Endothelial cell of umbilical vein (primary cell): ENCODE results near the gene TOLLIP. TPM values are rescaled to one million over a fixed set of nuclear protein-coding genes. Genes with fewer than 3 reads are reported as not detected.

Experiments used
- BruUV-seq: library from RNA; stranded (reverse); fragments of 400-500 nt; replicated peaks from 2 replicates; lab custom pipeline; 2021; lab: Mats Ljungman, UMichigan
- CTCF ChIA-PET: fragments of 300-600, 350-600 bp; sonication (Branson Sonifier 250); formaldehyde crosslinking; loops from one replicate; lab custom pipeline; 2021; ENCODE audit warnings: antibody characterized with exemption, inconsistent platforms; lab: Charles Lee
- POLR2A ChIA-PET: fragments of 300-600, 350-600 bp; sonication (Branson Sonifier 250); formaldehyde crosslinking; loops from one replicate; lab custom pipeline; 2021; ENCODE audit warnings: antibody characterized with exemption, inconsistent platforms; lab: Charles Lee
- DNase-seq: peaks from one replicate; pipeline ENCODE4 v3.0.0-alpha.2; 2011; ENCODE audit warnings: low read depth, low spot score
- FAIRE-seq: peaks from 2 replicates; lab custom pipeline; 2011; peaks lifted over from hg19 to GRCh38; lab: Jason Lieb, UNC
- H2AFZ ChIP-seq: 2 replicates; pipeline ENCODE4 v1.6.0; 2012; ENCODE audit warnings: low read depth, low read length, control low read depth, inconsistent platforms
- H3K27ac ChIP-seq: 2 replicates; pipeline ENCODE4 v1.5.1; 2011; ENCODE audit warnings: low read depth, mild to moderate bottlenecking, control low read depth, low read length, moderate library complexity; ENCODE audit not compliant: insufficient read depth
- H3K27me3 ChIP-seq, 2 experiments: 2 replicates each; pipeline versions ENCODE4 v1.6.0 to v1.6.1; 2011; ENCODE audit warnings: low read length in 2 of 2, mixed read lengths in 1 of 2; ENCODE audit not compliant: control insufficient read depth in 2 of 2, insufficient read depth in 2 of 2
- H3K36me3 ChIP-seq, 2 experiments: 2 replicates in 1 of 2; 3 replicates in 1 of 2; pipeline ENCODE4 v1.5.1; 2011; ENCODE audit warnings: low read length in 2 of 2, mild to moderate bottlenecking in 1 of 2, moderate library complexity in 1 of 2; ENCODE audit not compliant: control insufficient read depth in 2 of 2, insufficient read depth in 2 of 2; ENCODE audit errors: extremely low read depth in 1 of 2
- H3K4me1 ChIP-seq: 3 replicates; pipeline ENCODE4 v1.5.1; 2011; ENCODE audit warnings: mild to moderate bottlenecking, low read length; ENCODE audit not compliant: control insufficient read depth, insufficient read depth; ENCODE audit errors: extremely low read depth
- H3K4me2 ChIP-seq: 2 replicates; pipeline ENCODE4 v1.6.1; 2011; ENCODE audit warnings: low read length, control low read depth, mixed read lengths; ENCODE audit not compliant: insufficient read depth
- H3K4me3 ChIP-seq, 3 experiments: fragments of 200-600 bp in 1 of 3; sonication (generic), shearing (Covaris generic) in 1 of 3; replicated peaks in 1 of 3; 2 replicates each; pipeline ENCODE4 v1.5.1; 2011 to 2016; ENCODE audit warnings: control low read depth in 3 of 3, low read length in 3 of 3, mild to moderate bottlenecking in 2 of 3, inconsistent platforms in 1 of 3, low read depth in 1 of 3, moderate library complexity in 1 of 3; ENCODE audit not compliant: insufficient read depth in 1 of 3
- H3K79me2 ChIP-seq: 2 replicates; pipeline ENCODE4 v1.6.0; 2012; ENCODE audit warnings: low read length, inconsistent platforms; ENCODE audit not compliant: control insufficient read depth, insufficient read depth
- H3K9ac ChIP-seq: replicated peaks from 2 replicates; pipeline ENCODE3; 2011; ENCODE audit warnings: low read length, control low read depth; ENCODE audit not compliant: insufficient read depth; ENCODE audit errors: extremely low read depth
- H3K9me1 ChIP-seq: replicated peaks from 3 replicates; pipeline ENCODE4 v1.6.0; 2011; ENCODE audit warnings: mild to moderate bottlenecking, low read length; ENCODE audit not compliant: control insufficient read depth, insufficient read depth; ENCODE audit errors: extremely low read depth
- H3K9me3 ChIP-seq: replicated peaks from 2 replicates; pipeline ENCODE4 v1.5.1; 2012; ENCODE audit warnings: low read length, inconsistent platforms; ENCODE audit not compliant: control insufficient read depth, insufficient read depth
- H4K20me1 ChIP-seq: replicated peaks from 2 replicates; pipeline ENCODE3; 2011; ENCODE audit warnings: mild to moderate bottlenecking, low read length; ENCODE audit not compliant: control insufficient read depth, insufficient read depth; ENCODE audit errors: extremely low read depth
- EZH2 ChIP-seq: IDR thresholded peaks from 2 replicates; pipeline ENCODE4 v1.6.1; 2012; ENCODE audit warnings: borderline replicate concordance, low read depth, mild to moderate bottlenecking, moderate library complexity, low read length, inconsistent platforms; ENCODE audit not compliant: severe bottlenecking
- FOS ChIP-seq: IDR thresholded peaks from 2 replicates; pipeline ENCODE4 v1.6.1; 2011; ENCODE audit warnings: mild to moderate bottlenecking, low read length, moderate library complexity, borderline replicate concordance; ENCODE audit not compliant: insufficient read depth
- GATA2 ChIP-seq: IDR thresholded peaks from 2 replicates; pipeline ENCODE4 v1.7.0; 2011; ENCODE audit warnings: low read depth, mild to moderate bottlenecking, moderate library complexity, mixed read lengths, low read length; ENCODE audit not compliant: insufficient read length, insufficient read depth
- JUN ChIP-seq: IDR thresholded peaks from 2 replicates; pipeline ENCODE4 v1.6.1; 2011; ENCODE audit warnings: borderline replicate concordance, low read depth; ENCODE audit not compliant: insufficient read length, insufficient read depth
- MYC ChIP-seq: IDR thresholded peaks from one replicate; pipeline ENCODE4 v1.6.1; 2011; ENCODE audit warnings: mild to moderate bottlenecking, low read depth, low read length
- POLR2A ChIP-seq: IDR thresholded peaks from 2 replicates; pipeline ENCODE4 v1.6.1; 2012; ENCODE audit warnings: low read depth, mild to moderate bottlenecking, control low read depth, low read length
- POLR2AphosphoS5 ChIP-seq: IDR thresholded peaks from 2 replicates; pipeline ENCODE4 v1.6.1; 2012; ENCODE audit warnings: low read depth, mild to moderate bottlenecking, control low read depth, low read length, moderate library complexity; ENCODE audit not compliant: insufficient read depth
- dilution Hi-C: fragments of 300-500 bp; cut with MboI; formaldehyde crosslinking; loops from one replicate; pipeline ENCODE4 v1.15.0; 2019; ENCODE audit warnings: low sequenced_read_pairs; ENCODE audit not compliant: extremely low pct_ligation_motif_present
- intact Hi-C: fragments of 100-400 bp; cut with micrococcal nuclease; formaldehyde crosslinking; loops from one replicate; pipeline ENCODE4 v1.10.0; 2022
- polyA plus RNA-seq, 4 experiments: library from polyadenylated mRNA; depleted of rRNA in 3 of 4; stranded (reverse) in 3 of 4; unstranded in 1 of 4; fragments of >200 nt; gene quantifications; 2 replicates each; pipeline versions ENCODE4 v1.2.1 to v1.2.3, GENCODE V29; 2011 to 2012; ENCODE audit warnings: missing spikeins in 1 of 4
- total RNA-seq: library from RNA; stranded (reverse); gene quantifications from 2 replicates; pipeline ENCODE4 v1.2.3, GENCODE V29; 2021
- TF ChIP-seq, protein P1 (sequence below), 2 donors: IDR thresholded peaks; 1 replicate in 1 of 2; 2 replicates in 1 of 2; pipeline ENCODE4 v1.5.1; 2011; ENCODE audit warnings: low read length in 2 of 2, mild to moderate bottlenecking in 2 of 2, moderate library complexity in 2 of 2, control low read depth in 1 of 2, inconsistent platforms in 1 of 2, low read depth in 1 of 2; ENCODE audit not compliant: insufficient read depth in 1 of 2; ENCODE audit errors: extremely low read depth in 1 of 2
- TF ChIP-seq, protein P2 (sequence below): IDR thresholded peaks from 2 replicates; pipeline ENCODE4 v1.6.1; 2011; ENCODE audit not compliant: insufficient read depth, insufficient read length

TOLLIP gene
- total and polyA plus RNA-seq, 2 donors (not counting 3 experiments of a cell fraction or from before 2014, with no cell fraction given), result 49.6 to 64.8 TPM

DNA sequence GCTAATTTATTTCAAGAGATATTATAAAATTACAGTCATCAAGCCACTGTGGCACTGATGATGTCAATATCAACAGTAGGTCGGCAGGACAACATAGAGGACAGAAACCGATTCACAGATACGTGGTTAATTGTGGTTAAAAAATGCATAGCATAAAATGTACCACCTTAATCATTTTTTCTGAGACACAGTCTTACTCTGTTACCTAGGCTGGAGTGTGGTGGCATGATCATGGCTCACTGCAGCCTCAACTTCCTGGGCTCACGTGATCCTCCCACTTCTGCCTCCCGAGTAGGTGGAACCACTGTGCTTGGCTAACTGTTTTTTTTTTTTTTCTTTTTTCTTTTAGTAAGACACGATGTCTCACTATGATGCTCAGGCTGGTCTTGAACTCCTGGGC, 21.0 kb upstream of the TOLLIP start:
- Histone ChIP-seq H3K9me1 (no peaks in the 10 kb centered on the region), H3K4me2 (no peak overlapping the region), H3K9me3 (no peaks in the 10 kb centered on the region), H3K79me2 (no peaks in the 10 kb centered on the region), H4K20me1 (no peaks in the 10 kb centered on the region), H3K4me1 (no peaks in the 10 kb centered on the region), H3K36me3 (no peaks in the 10 kb centered on the region), H3K9ac (no peak overlapping the region), H3K4me3 (no peak overlapping the region), H3K27me3 (peaks cover 6 to 15% of the 10 kb centered on the region in 2 experiments), H3K27ac (no peak overlapping the region), H2AFZ (no peak overlapping the region)
- FAIRE-seq (no peak), DNase-seq (no peak)
- dilution Hi-C loops (no loop called here), intact Hi-C loops (no loop called here)
- ChIA-PET POLR2A (no interaction called here), CTCF (no interaction called here)
- BruUV-seq, result no TSS peak
- TF ChIP-seq GATA2, result no peak
- TF ChIP-seq, protein P1, sequence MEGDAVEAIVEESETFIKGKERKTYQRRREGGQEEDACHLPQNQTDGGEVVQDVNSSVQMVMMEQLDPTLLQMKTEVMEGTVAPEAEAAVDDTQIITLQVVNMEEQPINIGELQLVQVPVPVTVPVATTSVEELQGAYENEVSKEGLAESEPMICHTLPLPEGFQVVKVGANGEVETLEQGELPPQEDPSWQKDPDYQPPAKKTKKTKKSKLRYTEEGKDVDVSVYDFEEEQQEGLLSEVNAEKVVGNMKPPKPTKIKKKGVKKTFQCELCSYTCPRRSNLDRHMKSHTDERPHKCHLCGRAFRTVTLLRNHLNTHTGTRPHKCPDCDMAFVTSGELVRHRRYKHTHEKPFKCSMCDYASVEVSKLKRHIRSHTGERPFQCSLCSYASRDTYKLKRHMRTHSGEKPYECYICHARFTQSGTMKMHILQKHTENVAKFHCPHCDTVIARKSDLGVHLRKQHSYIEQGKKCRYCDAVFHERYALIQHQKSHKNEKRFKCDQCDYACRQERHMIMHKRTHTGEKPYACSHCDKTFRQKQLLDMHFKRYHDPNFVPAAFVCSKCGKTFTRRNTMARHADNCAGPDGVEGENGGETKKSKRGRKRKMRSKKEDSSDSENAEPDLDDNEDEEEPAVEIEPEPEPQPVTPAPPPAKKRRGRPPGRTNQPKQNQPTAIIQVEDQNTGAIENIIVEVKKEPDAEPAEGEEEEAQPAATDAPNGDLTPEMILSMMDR (IDR thresholded peaks at IDR 0.05; ENCODE audit: extremely low read depth in 1 of 2, insufficient read depth in 1 of 2, low read depth in 1 of 2, low read length in 2 of 2), result no peak
- TF ChIP-seq EZH2, result no peak
- TF ChIP-seq, protein P2, sequence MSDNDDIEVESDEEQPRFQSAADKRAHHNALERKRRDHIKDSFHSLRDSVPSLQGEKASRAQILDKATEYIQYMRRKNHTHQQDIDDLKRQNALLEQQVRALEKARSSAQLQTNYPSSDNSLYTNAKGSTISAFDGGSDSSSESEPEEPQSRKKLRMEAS, result no peak
- no peak for TF ChIP-seq MYC
- no peak for TF ChIP-seq POLR2AphosphoS5
- no peak for TF ChIP-seq JUN
- no peak for TF ChIP-seq FOS
- TF ChIP-seq POLR2A, result no peak
